Ishikawa (cell line): ENCODE data around the gene POGZ.

Experiments
- EGR1 ChIP-seq: IDR thresholded peaks from 2 replicates; pipeline ENCODE4 v1.6.1; 2012
- RAD21 ChIP-seq: IDR thresholded peaks from 2 replicates; pipeline ENCODE4 v1.6.1; 2012; ENCODE audit warnings: low read depth

DNA sequence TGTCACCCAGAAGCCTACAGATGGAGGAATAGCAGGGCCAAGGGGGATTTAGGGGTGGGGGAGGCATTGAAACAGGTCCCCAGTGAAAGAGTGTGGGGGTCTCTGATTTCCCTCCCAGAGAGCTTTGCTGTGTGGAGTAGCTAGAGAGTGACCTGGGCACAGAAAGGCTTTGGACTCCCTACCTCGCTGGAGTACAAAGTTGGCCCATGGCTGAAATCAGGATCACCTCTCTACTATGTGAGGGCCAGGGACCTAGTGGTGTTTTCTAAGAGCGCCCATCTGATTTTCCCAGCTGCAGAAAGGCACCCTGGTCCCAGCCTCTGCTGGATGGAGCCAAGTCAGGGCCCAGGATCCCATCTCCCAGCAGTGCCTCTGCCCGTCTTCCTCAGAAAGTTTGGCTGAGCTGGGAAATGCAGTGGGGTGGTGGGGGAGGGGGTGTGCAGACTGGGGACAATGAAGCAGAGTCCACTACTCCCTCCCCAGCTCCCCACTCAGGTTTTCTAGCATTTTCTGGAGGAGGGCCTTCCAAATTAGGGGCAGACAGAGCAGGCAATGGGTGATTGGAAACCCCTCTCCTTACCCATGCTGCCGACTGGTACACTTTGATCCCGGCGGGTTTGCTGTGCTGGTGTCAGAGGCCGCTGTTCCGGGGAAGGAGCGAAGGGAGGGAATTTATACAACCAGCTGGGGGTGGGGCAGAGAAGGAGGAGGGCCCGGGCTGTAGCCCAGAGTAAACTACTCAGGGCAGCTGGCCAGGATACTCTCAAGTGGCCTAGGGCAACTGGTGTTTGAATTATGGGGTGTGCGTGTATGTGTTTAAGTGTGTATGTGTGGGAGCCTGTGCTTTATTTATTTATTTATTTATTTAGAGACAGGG, 87.0 kb downstream of the POGZ start, which contains the start of gene SELENBP1:
- TF ChIP-seq EGR1 = no peak
- TF ChIP-seq RAD21 = no peak
